Measurements from ENCODE around the gene CLECL1. TPM values are rescaled to one million over a fixed set of nuclear protein-coding genes. Genes with fewer than 3 reads are reported as not detected.

CLECL1 gene
- polyA plus RNA-seq, 1 of the 3 experiments (the other 2 are of a cell fraction), result not detected

DNA sequence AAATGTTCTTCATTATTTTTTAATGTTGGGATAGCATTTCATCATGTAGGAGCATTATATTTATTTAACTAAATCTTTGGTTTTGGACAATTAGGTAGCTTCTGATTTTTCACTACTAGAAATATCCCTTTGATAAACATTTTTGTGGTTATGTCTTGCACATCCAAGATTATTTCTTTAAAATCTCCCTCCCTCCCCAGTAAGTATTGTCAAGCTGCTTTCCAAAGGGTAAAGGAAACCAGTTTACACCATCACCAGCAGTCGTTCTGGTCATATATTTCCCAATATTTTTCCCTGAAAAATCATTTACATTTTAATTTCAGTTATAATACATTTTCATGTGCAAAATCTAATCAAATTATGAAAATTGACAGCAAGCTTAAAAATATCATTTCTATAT, 16.7 kb upstream of the CLECL1 start:
- no peaks in the 10 kb centered on the region for H3K9me3 ChIP-seq
- no peaks in the 10 kb centered on the region for H3K9me2 ChIP-seq
- ChIA-PET POLR2A (no interaction called here), CTCF (interaction anchor here (0.9 to 4.7 kb wide), 21 partner anchors 10 to 418 kb away, joined by 3 to 51 read pairs (median 5); partner anchors contain the start of gene CD69)
- no peaks in the 10 kb centered on the region for H3K36me3 ChIP-seq (replicated peaks in 1 of 2; ENCODE audit: control insufficient read depth in 1 of 2, insufficient read depth in 2 of 2, low read length in 1 of 2)
- no peak for DNase-seq
- no peak overlapping the region for H3K27ac ChIP-seq (ENCODE audit: low read depth in 2 of 2, low read length in 1 of 2)
- whole genome bisulfite sequencing (ENCODE audit: low lambda C conversion rate), result 0% methylated on average over 1 of the region's 1 CpG
- H2AFZ ChIP-seq (ENCODE audit: low read depth), result no peak overlapping the region
- TF ChIP-seq, protein P1, sequence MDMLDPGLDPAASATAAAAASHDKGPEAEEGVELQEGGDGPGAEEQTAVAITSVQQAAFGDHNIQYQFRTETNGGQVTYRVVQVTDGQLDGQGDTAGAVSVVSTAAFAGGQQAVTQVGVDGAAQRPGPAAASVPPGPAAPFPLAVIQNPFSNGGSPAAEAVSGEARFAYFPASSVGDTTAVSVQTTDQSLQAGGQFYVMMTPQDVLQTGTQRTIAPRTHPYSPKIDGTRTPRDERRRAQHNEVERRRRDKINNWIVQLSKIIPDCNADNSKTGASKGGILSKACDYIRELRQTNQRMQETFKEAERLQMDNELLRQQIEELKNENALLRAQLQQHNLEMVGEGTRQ (IDR thresholded peaks at IDR 0.05; ENCODE audit: borderline replicate concordance, low read depth, low read length), result no peak
- TF ChIP-seq MXI1 (IDR thresholded peaks at IDR 0.05; ENCODE audit: low read depth, low read length) (no peak), SMC3 (IDR thresholded peaks at IDR 0.05; ENCODE audit: low read depth, low read length) (no peak), FOSL2 (IDR thresholded peaks at IDR 0.05; ENCODE audit: borderline replicate concordance, low read depth) (no peak), TEAD4 (IDR thresholded peaks at IDR 0.05; ENCODE audit: borderline replicate concordance, insufficient read depth) (no peak), EP300 (IDR thresholded peaks at IDR 0.05; ENCODE audit: borderline replicate concordance in 1 of 2, low read depth in 1 of 2, low read length in 1 of 2) (no peak), NFIC (IDR thresholded peaks at IDR 0.05; ENCODE audit: borderline replicate concordance) (no peak), GABPA (IDR thresholded peaks at IDR 0.05; ENCODE audit: low read depth) (no peak), MEF2A (IDR thresholded peaks at IDR 0.05; ENCODE audit: borderline replicate concordance, low read depth) (no peak), FOXM1 (IDR thresholded peaks at IDR 0.05; ENCODE audit: low read depth) (no peak)
- TF ChIP-seq, protein P2, sequence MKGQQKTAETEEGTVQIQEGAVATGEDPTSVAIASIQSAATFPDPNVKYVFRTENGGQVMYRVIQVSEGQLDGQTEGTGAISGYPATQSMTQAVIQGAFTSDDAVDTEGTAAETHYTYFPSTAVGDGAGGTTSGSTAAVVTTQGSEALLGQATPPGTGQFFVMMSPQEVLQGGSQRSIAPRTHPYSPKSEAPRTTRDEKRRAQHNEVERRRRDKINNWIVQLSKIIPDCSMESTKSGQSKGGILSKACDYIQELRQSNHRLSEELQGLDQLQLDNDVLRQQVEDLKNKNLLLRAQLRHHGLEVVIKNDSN (IDR thresholded peaks at IDR 0.05; ENCODE audit: borderline replicate concordance, low read depth), result no peak
- TF ChIP-seq, protein P3, sequence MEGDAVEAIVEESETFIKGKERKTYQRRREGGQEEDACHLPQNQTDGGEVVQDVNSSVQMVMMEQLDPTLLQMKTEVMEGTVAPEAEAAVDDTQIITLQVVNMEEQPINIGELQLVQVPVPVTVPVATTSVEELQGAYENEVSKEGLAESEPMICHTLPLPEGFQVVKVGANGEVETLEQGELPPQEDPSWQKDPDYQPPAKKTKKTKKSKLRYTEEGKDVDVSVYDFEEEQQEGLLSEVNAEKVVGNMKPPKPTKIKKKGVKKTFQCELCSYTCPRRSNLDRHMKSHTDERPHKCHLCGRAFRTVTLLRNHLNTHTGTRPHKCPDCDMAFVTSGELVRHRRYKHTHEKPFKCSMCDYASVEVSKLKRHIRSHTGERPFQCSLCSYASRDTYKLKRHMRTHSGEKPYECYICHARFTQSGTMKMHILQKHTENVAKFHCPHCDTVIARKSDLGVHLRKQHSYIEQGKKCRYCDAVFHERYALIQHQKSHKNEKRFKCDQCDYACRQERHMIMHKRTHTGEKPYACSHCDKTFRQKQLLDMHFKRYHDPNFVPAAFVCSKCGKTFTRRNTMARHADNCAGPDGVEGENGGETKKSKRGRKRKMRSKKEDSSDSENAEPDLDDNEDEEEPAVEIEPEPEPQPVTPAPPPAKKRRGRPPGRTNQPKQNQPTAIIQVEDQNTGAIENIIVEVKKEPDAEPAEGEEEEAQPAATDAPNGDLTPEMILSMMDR (IDR thresholded peaks at IDR 0.05), result no peak
- peaks cover 24% of the 10 kb centered on the region for H3K27me3 ChIP-seq (ENCODE audit: insufficient read depth)
- H3K79me2 ChIP-seq (ENCODE audit: insufficient read depth), result no peaks in the 10 kb centered on the region
- H3K4me2 ChIP-seq, result no peak overlapping the region
- H3F3A ChIP-seq (replicated peaks; ENCODE audit: insufficient read depth), result no peaks in the 10 kb centered on the region
- H3K4me3 ChIP-seq (ENCODE audit: low read depth in 2 of 2, low read length in 1 of 2), result no peak overlapping the region
- H3K9ac ChIP-seq, result no peak overlapping the region
- no peaks in the 10 kb centered on the region for H4K20me1 ChIP-seq (ENCODE audit: insufficient read depth)
- H3K4me1 ChIP-seq (ENCODE audit: control insufficient read depth in 1 of 2, insufficient read depth in 2 of 2, low read depth in 1 of 2, low read length in 1 of 2), result no peaks in the 10 kb centered on the region; a peak in 1 of 4 replicates

DNA sequence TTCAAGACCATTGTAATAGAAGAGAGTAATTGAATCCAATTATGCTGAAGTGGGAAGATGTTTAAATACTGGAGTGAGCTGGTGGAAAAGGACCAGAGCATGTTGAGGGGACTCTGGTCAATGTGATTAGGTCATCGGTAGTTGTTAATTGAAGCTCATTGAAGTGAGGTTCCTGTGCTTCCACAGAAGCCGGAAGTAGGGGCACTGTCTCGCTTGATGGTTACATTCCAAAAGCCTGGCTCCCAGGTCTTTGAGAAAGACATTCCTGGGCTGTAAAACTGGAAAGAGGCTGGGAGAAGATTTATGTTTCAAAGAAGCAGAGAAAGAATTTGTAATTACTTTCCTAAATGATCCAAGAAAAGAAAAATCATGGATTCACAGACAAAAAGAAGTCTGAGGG, 12.3 kb upstream of the CLECL1 start:
- H3K9me2 ChIP-seq, result no peaks in the 10 kb centered on the region
- no peaks in the 10 kb centered on the region for H3K9me3 ChIP-seq
- H3K4me2 ChIP-seq, result no peak overlapping the region
- no peak overlapping the region for H3K9ac ChIP-seq
- H3K27ac ChIP-seq (ENCODE audit: low read depth in 2 of 2, low read length in 1 of 2), result no peak overlapping the region
- no peaks in the 10 kb centered on the region for H3K79me2 ChIP-seq (ENCODE audit: insufficient read depth)
- no peaks in the 10 kb centered on the region for H4K20me1 ChIP-seq (ENCODE audit: insufficient read depth)
- no peak for DNase-seq
- H3K36me3 ChIP-seq (replicated peaks in 1 of 2; ENCODE audit: control insufficient read depth in 1 of 2, insufficient read depth in 2 of 2, low read length in 1 of 2), result no peaks in the 10 kb centered on the region
- ChIA-PET CTCF (interaction anchor here (1.8 to 2.2 kb wide), 2 partner anchors 10 to 15 kb away, joined by 5 to 11 read pairs; no protein-coding TSS in a partner anchor), POLR2A (no interaction called here)
- WGBS (ENCODE audit: low lambda C conversion rate), result 3% methylated on average over 3 of the region's 3 CpGs
- peaks cover 31% of the 10 kb centered on the region; the same call in 1 of the 2 replicates for H3K27me3 ChIP-seq (ENCODE audit: insufficient read depth)
- no peaks in the 10 kb centered on the region for H3F3A ChIP-seq (replicated peaks; ENCODE audit: insufficient read depth)
- H2AFZ ChIP-seq (ENCODE audit: low read depth), result no peak overlapping the region
- H3K4me3 ChIP-seq (ENCODE audit: low read depth in 2 of 2, low read length in 1 of 2), result no peak overlapping the region
- no peaks in the 10 kb centered on the region for H3K4me1 ChIP-seq (ENCODE audit: control insufficient read depth in 1 of 2, insufficient read depth in 2 of 2, low read depth in 1 of 2, low read length in 1 of 2)
- TF ChIP-seq FOSL2 (IDR thresholded peaks at IDR 0.05; ENCODE audit: borderline replicate concordance, low read depth), result no peak
- TF ChIP-seq, protein P3 (IDR thresholded peaks at IDR 0.05), result no peak
- TF ChIP-seq, protein P4, sequence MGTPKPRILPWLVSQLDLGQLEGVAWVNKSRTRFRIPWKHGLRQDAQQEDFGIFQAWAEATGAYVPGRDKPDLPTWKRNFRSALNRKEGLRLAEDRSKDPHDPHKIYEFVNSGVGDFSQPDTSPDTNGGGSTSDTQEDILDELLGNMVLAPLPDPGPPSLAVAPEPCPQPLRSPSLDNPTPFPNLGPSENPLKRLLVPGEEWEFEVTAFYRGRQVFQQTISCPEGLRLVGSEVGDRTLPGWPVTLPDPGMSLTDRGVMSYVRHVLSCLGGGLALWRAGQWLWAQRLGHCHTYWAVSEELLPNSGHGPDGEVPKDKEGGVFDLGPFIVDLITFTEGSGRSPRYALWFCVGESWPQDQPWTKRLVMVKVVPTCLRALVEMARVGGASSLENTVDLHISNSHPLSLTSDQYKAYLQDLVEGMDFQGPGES (IDR thresholded peaks at IDR 0.05; ENCODE audit: low read depth, low read length), result no peak
- TF ChIP-seq NFIC (IDR thresholded peaks at IDR 0.05; ENCODE audit: borderline replicate concordance), result no peak
- no peak for TF ChIP-seq RAD21 (IDR thresholded peaks at IDR 0.05; ENCODE audit: low read length)
- TF ChIP-seq, protein P5, sequence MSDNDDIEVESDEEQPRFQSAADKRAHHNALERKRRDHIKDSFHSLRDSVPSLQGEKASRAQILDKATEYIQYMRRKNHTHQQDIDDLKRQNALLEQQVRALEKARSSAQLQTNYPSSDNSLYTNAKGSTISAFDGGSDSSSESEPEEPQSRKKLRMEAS (IDR thresholded peaks at IDR 0.05; ENCODE audit: low read depth), result no peak
- no peak for TF ChIP-seq TCF12 (IDR thresholded peaks at IDR 0.05)
- TF ChIP-seq MEF2A (IDR thresholded peaks at IDR 0.05; ENCODE audit: borderline replicate concordance, low read depth), result no peak
- TF ChIP-seq POLR2AphosphoS5 (IDR thresholded peaks at IDR 0.05; ENCODE audit: low read depth, low read length), result no peak
- TF ChIP-seq, protein P6, sequence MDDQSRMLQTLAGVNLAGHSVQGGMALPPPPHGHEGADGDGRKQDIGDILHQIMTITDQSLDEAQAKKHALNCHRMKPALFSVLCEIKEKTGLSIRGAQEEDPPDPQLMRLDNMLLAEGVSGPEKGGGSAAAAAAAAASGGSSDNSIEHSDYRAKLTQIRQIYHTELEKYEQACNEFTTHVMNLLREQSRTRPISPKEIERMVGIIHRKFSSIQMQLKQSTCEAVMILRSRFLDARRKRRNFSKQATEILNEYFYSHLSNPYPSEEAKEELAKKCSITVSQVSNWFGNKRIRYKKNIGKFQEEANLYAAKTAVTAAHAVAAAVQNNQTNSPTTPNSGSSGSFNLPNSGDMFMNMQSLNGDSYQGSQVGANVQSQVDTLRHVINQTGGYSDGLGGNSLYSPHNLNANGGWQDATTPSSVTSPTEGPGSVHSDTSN (IDR thresholded peaks at IDR 0.05), result no peak
- TF ChIP-seq RXRA (IDR thresholded peaks at IDR 0.05; ENCODE audit: borderline replicate concordance, low read depth), result no peak
- no peak for TF ChIP-seq RFX5 (IDR thresholded peaks at IDR 0.05; ENCODE audit: low read length)

All from SK-N-SH (cell line).